ENCODE measurements around the gene SPAG17.

The SPAG17 gene

DNA sequence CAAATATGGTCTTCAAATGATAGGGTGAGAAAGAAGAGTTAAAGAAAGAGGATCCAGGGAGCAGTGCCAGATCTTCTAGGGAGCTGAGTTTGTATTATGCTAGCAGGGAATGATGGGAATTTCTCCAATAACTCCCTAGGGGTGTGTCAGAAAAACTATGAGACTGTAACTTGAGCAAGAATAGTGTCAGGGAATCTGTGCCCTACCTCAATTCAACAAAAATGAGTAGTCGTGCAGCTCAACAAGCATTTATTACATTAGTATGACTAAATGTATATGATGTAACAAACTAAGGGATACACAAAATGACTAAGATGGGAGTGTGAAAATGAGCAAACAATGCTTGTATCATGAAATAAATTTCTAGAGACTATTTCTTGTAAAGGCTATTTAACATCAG is 24.2 kb downstream of the SPAG17 start:
- DNase-seq (ENCODE audit: low read depth in 2 of 2): no peak

DNA sequence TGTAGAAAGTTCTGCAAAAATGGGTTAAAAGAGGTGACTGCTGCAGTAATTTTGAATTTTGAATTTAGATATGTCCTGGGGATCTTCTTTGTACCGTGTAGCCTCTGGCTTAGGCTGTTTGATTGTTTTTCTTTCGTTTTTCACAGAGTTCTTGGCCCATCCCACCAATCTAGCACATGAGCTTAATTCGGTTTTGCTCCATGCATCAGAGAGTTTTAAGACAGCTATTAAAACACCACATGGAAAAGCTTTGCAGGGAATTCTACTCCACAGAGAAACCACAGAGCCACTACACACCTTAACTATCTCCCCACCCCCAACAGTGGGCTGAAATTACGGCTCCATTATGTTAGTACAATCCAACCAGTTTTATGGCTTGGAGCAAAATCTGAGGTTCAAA is 25.5 kb downstream of the SPAG17 start:
- no peak for DNase-seq (ENCODE audit: low read depth in 2 of 2)

DNA sequence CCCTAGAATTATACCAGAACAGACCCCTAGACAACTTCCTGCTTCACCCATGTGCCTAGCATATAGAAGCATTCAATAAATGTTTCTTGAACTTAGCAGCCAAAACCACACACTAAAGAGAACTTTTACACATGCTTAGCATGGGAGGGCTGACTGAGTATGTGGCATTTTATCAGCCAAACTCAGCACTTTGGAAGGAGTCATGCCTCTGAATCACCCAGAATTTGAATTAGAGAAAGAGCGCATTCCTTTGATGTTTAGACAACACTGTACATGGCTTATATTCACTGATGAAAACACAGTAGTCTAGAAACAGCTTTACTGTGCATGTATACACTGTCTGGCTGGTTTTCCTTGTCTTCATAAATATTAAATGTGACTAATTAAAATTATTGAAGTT is 26.1 kb downstream of the SPAG17 start:
- no peak for DNase-seq (ENCODE audit: low read depth in 2 of 2)

DNA sequence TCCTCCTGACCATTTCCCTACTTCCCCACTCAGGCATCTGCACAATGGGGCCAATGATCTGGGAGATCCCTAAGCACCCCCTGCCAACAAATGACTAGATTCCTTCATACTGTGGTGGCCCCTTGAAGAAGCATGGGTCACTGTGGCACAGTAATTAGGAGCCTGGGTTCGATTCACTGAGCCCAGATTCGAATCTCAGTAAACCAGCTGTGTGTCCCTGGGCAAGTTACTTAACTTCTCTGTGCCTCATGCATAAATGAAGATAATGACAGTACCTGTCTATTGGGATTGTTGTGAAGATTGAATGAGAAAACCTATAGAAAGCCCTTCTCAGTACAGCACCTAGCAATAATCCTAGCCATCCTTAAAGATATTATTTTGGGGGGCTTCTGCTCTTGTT is 27.5 kb downstream of the SPAG17 start:
- no peak for DNase-seq (ENCODE audit: low read depth in 2 of 2)

DNA sequence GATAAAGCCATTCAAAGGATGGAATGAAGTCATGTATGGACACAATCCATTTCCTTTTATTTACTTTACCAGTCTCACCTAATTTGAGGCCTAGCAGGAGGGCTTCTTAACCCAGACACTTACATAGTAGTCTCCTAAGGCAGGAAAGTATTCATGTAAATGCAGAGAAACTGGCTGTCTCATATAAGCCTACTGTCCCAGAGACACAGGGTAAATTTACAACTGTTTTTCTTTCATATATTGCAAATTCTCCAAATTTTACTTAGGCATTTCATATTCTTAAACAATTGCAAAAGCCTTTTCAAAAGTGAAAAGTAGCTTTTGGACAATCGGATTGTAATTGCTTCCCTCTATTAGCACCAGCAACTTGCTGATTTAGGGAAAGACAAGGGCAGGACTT is 29.9 kb downstream of the SPAG17 start:
- no peak for DNase-seq (ENCODE audit: low read depth in 2 of 2)

DNA sequence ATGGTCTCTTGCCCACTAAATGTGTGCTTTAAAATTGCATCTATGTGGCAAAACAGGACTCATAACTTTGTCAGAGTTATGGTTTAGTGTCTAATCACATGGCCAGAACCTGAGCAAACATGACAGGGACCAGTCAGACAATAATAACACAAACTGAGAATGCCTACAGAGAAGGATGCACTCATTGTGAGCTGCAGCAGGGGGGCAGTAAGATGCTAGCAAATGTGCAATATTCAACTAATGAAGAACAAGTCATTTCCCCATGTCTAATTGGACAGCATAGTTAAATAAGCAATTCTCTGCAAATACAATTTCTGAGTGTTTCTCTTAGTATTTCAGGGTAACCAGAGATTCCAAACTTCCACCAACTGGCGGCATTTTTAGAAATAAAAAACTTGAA is 30.8 kb downstream of the SPAG17 start:
- DNase-seq (ENCODE audit: low read depth in 2 of 2): no peak

DNA sequence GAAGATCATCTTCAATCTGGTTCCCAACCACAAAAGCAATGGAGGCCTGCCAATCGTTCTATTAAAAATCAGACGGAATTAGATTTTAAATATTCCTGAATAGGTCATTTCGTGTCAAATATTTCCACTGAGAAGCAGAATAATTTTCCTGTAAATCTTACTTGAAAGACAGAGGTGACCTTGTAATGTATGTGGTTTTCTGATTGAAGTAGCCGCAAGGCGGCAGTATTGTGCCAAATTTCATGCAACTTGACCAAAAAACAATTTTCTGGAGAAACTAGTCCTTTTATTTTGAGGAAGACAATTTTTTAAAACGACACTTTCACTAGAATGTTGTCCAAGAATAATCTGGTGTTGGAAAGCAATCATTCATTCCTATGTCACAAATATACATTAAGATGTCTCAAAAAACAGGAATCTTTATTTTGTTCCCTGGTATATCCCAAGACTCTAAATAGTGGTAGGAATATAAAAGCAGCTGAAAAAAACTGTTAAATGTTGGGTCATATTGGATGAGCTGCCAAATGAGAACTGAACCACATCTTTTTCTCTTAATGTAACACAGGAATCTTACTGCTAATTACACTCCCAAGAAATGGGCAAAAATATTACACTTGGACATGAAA is 33.6 kb downstream of the SPAG17 start:
- DNase-seq (ENCODE audit: low read depth in 2 of 2): no peak

DNA sequence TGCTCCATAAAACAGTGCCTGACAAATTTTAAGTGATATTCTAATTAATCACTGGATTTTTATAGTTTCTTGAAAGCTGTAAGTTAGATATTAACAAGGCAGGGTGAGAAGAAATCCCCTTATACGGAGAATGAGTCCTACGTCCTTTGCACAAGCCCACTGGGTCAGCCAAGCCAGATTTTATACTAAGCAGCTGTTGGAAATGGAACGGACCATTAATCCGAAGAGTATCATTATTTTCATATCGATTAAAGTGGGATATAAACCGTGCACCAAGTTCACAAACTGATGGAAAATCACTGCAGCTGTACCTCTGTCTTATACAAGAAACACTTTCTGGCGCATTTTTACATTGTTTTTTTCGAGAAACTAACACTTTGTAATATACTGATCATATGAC is 35.2 kb downstream of the SPAG17 start:
- no peak for DNase-seq (ENCODE audit: low read depth in 2 of 2)

DNA sequence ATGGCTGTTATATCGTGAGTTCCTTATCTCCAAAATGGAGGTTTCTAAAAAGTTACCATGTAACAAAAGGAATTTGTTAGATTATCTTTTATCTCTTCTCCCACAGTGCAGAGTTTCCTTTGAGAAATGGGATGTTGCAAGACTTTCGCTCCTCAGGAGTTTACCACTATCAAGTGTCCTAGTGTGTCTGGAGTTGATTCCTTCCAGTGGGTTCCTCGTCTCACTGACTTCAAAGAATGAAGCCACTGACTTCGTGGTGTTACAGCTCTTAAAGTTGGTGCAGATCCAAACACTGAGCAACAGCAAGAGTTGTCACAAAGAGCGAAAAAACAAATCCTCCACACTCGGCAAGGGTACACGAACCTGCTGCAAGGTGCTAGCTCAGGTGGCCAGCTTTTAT is 37.0 kb downstream of the SPAG17 start:
- no peak for DNase-seq (ENCODE audit: low read depth in 2 of 2)

DNA sequence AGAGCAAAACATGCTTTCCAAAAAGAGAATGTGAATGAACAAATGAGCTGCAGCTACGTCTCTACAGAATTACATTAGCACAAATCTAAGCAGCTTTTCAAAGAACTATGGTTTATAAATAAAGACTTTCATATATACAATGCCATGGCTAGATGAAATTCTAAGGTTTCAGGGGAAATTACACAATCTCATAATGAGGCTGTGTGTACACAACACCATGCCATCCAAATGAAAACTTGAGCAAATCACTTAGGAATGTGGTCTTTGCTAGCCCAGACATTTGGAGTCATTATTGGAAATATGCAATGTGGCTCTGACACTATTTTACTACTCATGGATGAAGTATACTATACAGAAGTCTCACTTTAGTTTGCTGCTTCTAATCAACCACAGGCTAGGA is 37.5 kb downstream of the SPAG17 start:
- DNase-seq (ENCODE audit: low read depth in 2 of 2): no peak

DNA sequence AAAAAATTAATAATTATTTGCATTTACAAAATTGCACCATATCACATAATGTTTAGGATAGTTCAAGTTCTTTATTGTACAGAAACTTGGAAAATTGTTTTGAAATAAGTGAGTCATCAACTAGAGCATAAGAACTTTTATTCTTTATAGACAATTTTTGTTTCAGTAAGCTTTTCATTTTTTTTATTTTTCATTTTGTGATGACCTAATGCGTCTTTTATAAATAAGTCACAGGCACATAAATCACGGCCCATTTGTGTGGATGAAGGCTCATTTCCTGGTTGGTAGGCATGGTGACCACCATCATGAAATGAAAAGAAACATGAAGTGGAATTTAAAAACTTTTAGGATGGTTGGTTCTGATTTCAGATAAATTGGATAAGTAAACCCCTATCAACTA is 39.3 kb downstream of the SPAG17 start:
- no peak for DNase-seq (ENCODE audit: low read depth in 2 of 2)

DNA sequence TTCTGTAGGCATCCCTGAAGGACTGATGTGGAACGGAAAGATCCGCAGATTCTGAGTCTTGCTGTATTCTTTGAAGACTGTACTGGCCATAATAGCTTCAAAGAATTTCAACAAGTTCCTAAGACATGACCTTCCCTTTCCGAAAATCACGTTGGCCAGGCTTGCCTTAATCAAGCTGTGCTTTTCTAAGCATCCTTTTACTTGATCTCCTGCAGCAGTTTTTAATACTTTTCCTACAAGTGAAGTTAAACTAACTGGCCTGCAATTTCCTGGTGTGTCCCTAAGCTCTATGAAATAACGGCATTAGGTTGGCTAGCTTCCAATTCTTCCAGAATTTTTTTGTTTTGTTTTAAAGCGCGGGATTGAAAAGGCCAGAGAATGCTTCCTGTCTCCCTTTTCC is 40.3 kb downstream of the SPAG17 start:
- DNase-seq (ENCODE audit: low read depth in 2 of 2): no peak

DNA sequence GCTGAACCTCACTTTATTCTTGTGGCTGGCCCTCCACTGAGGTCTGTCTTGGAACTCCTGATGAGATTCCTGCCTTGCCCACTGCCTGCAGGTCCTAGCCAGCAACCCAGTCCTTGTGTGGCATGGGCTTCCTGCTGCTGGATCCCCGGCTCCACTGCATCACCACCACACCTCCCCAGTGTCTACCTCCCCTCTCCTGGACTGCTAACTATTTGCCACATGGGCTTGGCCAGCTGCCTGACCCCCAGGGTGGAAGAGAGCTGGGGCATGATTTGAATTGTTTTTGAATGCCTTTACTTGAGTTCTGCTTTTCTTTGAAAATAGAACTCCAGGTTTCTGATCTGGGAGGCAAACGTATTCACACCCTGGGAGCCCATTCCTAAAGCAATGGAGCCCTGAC is 41.2 kb downstream of the SPAG17 start:
- DNase-seq (ENCODE audit: low read depth in 2 of 2): no peak

DNA sequence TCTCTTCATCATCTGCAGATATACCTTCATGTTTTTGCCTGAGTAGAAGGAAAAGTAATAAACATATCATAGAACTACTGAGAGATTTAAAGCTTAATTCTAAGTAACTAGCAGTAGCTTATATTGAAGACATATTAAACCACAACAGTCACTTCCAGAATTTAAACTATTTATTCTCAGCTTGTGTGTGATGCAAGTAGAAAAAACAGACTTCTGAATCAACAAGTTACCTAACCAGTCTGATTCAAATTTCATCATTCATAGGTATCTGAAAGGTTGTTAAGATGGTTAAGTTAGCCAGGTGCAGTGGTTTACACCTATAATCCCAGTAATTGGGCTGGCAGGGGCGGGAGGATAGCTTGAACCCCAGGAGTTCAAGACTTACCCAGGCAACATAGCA is 41.9 kb downstream of the SPAG17 start:
- DNase-seq (ENCODE audit: low read depth in 2 of 2): no peak

DNA sequence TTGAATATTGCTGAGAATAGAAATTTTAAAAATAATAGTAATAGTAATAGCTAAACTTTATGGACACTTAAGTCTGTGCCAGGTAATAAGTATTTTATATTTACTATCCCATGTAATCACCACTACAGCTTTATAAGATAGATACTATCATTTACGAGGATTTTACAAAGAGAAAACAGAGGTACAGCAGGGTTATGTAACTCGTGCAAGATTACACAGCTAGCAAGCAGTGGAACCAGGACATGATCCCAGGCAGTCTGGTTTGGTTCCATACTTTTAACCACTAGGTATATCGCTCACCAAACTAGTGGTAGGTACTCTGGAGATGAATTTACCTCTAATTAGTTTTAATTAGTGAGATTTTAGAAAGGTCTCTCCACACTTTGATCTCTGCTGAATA is 42.5 kb downstream of the SPAG17 start:
- no peak for DNase-seq (ENCODE audit: low read depth in 2 of 2)

DNA sequence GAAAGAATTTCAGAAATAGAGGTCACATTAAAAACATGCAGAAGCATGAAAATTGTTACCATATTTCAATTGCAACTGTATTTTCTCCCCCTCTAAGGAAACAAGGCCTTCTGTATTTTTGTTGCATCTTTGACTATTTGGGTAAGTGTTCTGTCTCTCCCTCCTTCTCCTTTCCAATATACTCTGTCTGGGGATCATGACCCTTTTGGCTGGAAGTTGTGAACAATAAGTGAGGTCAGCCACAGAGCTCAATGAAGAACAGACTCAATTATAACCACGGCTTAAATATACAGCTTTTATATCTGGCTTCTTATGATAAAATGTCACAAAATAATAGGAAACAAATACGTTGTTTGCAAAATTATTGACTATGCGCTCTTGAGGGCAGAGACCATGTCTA is 47.1 kb downstream of the SPAG17 start:
- no peak for DNase-seq (ENCODE audit: low read depth in 2 of 2)

DNA sequence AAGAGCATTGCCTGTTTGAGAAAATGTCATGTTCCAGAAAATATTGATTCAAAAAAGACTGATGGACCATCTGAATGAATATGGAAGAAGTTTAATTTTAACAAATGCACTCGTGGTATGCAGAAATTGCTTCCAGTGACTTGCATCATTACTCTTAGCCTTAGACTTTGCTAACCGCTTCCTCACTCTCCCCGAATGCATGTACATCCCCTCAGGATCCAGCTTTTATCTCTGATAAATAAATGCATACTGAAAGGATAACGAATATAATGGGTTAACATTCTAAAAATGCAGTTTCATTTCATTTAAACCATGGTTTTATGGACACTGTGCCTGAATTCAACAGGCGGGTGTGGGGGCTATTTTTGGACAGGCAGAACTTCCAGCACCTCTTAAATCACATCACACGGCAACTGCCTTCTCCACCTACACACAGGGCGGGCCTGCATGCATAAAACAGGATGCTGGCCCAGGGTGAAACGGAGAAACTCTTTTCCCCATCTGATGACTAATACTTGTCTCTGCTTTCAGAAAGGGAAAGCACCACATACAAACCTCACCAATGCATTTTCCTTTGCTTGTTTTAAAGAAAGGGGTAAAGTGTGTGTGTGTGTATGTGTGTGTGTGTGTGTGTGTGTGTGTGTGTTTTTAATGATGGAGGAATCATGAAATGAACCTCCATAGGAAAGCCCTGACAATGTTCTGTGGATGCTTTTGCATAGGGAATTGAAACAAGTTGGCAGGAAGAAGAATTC is 48.7 kb downstream of the SPAG17 start:
- no peak for DNase-seq (ENCODE audit: low read depth in 2 of 2)

DNA sequence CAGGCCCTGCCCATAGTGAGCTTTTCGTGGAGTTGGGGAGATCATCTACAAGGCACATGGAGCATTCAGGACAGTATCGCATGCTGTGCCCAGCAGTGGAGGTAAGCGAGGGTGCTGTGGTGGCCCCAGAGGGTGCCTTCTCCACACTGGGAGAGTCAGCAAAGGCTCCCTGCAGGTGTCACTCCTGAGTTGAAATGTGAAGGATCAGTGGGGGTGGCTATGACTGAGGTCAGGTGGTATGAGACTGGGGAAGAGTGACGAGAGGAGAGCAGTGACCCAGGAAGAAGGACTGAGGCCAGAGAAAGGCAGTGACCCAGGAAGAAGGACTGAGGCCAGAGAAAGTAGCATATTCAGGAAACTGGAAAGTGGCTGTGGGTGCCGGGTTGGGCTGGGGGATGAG is 53.0 kb downstream of the SPAG17 start:
- no peak for DNase-seq (ENCODE audit: low read depth in 2 of 2)

DNA sequence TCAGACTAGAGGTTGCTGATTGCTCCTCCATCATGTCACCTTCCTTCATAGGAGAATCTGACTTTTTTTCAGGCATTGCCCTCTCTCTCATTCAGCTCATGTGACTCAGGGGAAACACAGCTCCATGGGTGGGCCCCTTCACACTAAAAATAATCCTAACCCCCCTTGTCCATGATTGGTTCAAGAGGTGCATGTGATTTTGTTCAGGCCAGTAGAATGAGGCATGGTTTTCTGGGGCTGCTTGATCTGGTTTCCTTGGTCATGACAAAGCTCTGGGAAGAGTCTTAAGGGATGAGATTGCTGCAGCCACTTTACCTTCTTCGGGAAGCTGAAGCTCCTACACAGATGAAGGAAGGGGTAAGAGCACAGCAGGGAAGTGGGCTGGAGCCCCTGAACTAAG is 56.3 kb downstream of the SPAG17 start:
- no peak for DNase-seq (ENCODE audit: low read depth in 2 of 2)

DNA sequence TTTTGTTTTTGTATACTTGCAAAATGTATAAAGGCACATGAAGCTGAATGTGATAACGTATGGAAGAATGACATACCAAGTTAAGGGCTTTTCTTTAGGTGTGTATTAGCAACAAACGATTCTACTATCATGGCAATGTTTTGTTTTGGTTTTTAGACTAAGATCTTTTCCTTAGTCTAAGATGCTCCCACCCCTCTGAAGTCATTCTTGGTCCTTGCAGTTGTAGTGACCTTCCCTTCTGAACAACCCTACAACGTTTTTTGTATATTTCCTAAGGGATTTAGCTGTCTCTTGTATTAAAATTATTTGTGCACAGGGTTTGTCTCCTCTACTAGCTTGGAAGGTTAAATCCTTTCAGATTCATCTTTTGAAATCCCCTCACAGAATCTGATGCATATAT is 61.0 kb downstream of the SPAG17 start:
- DNase-seq (ENCODE audit: low read depth in 2 of 2): no peak

DNA sequence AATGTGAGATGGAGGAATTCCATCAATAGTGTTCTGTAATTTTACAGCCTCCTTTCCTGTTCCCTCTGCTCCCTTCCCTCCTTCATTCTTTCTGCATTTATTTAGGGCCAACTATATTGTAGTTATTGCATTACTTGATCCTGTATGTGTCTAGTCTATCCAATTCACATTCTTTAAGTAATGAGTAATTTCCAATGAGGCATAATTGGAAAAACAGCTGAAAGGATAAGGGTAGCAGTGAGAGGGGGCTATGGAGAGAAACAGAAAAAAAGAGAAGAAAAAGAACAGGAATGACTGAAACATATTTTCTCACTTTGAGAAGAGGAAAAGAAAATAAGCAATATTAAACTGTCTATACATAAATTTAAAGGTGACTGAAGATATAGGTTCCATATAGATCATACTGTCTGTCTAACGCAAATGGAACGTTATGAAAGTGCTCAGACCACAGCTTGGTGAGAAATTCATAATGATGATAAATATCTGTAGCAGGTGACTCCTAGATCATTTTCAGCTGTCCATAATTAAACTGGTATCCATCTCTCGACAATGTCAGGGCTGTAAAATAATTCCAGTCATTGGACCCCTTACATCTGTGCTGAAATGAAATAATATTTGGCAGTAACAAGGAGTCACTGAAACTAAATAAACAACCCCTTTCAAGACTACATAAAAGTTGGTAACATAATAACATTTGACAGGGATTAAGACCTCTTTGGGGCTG is 61.8 kb downstream of the SPAG17 start:
- DNase-seq (ENCODE audit: low read depth in 2 of 2): no peak

DNA sequence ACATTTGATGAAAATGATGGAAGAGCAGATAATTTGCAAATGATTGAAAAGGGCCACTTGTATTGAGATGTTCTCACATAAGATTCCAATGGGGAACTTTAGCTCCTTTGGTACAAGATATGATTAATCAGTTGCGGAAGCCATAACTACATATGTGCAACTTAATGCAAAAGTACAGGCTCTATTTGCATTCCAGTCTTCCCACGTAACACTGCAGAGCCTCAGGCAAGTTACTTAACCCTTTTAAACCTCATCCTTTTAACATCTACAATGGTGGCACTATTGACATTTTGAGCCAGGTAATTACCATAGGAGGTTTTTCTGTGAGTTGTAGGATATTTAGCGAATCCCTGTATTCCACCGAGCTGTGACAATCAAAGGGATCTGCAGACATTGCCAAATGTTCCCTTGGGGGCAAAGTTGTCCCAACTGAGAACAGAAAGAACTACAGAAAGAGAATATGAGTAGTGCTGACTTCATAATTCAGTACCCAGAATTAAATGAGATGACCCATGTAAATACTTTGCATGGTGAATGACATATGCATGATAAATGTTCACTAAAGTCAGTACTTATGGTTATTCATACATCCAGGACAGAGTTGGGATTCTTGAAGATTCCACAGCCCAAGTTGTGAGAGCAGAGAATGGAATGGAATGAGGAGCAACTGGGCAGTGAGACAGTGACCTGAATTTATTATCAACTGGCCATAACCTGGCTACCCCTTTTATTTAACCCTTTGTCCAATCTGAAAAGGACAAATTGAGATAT is 62.6 kb downstream of the SPAG17 start:
- DNase-seq (ENCODE audit: low read depth in 2 of 2): no peak
